ENCODE results near the gene WDR59.

WDR59 gene

DNA sequence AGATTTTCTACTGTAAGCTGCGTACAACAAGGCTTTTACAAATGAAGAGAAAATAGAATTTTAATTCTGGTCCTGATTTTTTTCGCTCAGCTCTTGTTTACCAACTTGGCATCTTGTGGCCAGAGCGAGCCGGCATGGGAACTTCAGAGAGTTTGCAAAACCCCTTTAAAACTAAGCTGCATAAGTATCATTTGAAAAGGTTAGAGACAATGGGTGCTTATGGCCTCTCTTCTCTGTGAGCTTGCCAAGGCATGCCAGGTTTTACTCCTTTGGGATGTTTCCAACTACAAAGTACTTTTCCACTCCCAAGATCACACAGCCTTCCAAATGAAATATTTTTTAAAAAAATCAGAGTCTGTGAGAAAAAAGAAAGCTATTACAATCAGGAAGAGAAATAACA lies 147.9 kb downstream of the WDR59 start:
- Mint-ChIP-seq H3K9me3 (no peaks in the 10 kb centered on the region), H3K4me3 (no peak overlapping the region), H3K27me3 (ENCODE audit: low read depth) (peaks cover 4% of the 10 kb centered on the region), H3K27ac (no peak overlapping the region), H3K4me1 (no peaks in the 10 kb centered on the region), H3K36me3 (ENCODE audit: low read depth) (no peaks in the 10 kb centered on the region)
- TF ChIP-seq, protein P1, sequence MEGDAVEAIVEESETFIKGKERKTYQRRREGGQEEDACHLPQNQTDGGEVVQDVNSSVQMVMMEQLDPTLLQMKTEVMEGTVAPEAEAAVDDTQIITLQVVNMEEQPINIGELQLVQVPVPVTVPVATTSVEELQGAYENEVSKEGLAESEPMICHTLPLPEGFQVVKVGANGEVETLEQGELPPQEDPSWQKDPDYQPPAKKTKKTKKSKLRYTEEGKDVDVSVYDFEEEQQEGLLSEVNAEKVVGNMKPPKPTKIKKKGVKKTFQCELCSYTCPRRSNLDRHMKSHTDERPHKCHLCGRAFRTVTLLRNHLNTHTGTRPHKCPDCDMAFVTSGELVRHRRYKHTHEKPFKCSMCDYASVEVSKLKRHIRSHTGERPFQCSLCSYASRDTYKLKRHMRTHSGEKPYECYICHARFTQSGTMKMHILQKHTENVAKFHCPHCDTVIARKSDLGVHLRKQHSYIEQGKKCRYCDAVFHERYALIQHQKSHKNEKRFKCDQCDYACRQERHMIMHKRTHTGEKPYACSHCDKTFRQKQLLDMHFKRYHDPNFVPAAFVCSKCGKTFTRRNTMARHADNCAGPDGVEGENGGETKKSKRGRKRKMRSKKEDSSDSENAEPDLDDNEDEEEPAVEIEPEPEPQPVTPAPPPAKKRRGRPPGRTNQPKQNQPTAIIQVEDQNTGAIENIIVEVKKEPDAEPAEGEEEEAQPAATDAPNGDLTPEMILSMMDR (IDR thresholded peaks at IDR 0.05; ENCODE audit: unreplicated experiment in 3 of 3), result no peak

DNA sequence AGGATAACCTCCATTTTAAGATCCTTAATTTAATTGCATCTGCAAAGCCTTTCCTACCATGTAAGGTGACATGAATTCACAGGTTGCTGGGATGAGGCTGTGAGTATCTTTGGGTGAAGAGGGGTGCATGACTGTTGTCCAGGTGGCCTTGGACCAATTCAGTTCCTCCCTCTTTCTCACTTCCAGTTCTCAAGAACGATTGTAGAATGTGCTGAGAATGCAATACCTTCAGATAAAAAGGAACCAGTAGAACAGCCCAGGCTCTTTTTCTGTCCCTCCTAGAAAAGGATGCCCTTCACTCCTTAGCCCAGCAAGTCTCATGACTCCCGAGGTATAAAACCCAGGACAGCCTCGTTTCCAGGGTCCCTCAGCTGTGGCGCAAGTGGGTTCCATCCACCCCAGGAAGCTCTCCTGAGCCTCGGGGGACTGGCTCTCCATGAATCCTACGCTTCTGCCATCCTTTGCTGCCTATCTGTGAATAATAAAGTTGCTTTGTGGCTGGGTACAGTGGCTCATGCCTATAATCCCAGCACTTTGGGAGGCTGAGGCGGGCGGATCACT lies 148.7 kb downstream of the WDR59 start:
- no peak overlapping the region for H3K4me3 Mint-ChIP-seq

DNA sequence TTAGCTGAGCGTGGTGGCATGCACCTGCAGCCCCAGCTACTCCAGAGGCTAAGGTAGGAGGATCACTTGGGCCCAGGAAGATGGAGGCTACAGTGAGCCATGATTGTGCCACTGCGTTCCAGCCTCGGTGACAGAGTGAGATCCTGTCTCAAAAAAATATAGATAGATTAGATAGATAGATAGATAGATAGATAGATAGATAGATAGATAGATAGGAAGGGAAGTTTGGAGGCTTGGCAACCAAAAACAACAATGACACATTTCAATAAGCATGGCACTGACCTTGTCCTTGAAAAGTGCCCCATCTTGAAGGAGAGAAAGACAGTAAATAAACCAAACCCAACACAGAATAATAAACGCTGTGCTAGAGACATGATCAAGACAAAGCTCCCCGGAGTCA lies 152.7 kb downstream of the WDR59 start:
- Mint-ChIP-seq H3K9me3 (peaks cover 15% of the 10 kb centered on the region), H3K27ac (no peak overlapping the region), H3K27me3 (ENCODE audit: low read depth) (peaks cover 4% of the 10 kb centered on the region), H3K36me3 (ENCODE audit: low read depth) (peaks cover 3% of the 10 kb centered on the region), H3K4me3 (no peak overlapping the region), H3K4me1 (no peaks in the 10 kb centered on the region)
- TF ChIP-seq, protein P1 (IDR thresholded peaks at IDR 0.05; ENCODE audit: unreplicated experiment in 3 of 3), result no peak

More for the DNA sequence above, 148.7 kb downstream of the WDR59 start:
- no peaks in the 10 kb centered on the region for H3K36me3 Mint-ChIP-seq (ENCODE audit: low read depth)
- H3K27ac Mint-ChIP-seq, result no peak overlapping the region
- TF ChIP-seq, protein P1 (IDR thresholded peaks at IDR 0.05; ENCODE audit: unreplicated experiment in 3 of 3), result no peak
- no peaks in the 10 kb centered on the region for H3K4me1 Mint-ChIP-seq
- H3K9me3 Mint-ChIP-seq, result no peaks in the 10 kb centered on the region
- H3K27me3 Mint-ChIP-seq (ENCODE audit: low read depth), result peaks cover 4% of the 10 kb centered on the region

DNA sequence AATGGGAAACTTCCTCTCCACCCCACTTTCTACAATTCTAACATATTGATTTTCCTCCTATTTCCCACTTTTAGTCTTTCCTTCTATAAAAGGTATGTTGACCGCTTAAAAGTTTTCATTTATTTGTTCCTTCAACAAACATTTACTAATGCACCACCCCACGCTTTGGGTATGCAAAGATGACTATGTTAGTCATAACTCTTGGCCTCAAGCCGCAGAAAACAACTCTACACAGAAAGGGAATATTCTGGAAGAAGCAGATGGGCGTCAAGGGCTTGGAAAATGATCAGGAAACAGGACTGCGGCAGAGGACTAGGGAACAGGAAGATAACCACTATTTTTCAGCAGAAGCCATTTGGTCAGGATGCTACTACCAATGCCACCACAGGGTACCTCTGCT lies 153.5 kb downstream of the WDR59 start:
- Mint-ChIP-seq H3K9me3 (peaks cover 15% of the 10 kb centered on the region), H3K4me3 (no peak overlapping the region), H3K27me3 (ENCODE audit: low read depth) (peaks cover 4% of the 10 kb centered on the region), H3K36me3 (ENCODE audit: low read depth) (peaks cover 3% of the 10 kb centered on the region), H3K27ac (no peak overlapping the region), H3K4me1 (no peaks in the 10 kb centered on the region)
- TF ChIP-seq, protein P1 (IDR thresholded peaks at IDR 0.05; ENCODE audit: unreplicated experiment in 3 of 3), result no peak

DNA sequence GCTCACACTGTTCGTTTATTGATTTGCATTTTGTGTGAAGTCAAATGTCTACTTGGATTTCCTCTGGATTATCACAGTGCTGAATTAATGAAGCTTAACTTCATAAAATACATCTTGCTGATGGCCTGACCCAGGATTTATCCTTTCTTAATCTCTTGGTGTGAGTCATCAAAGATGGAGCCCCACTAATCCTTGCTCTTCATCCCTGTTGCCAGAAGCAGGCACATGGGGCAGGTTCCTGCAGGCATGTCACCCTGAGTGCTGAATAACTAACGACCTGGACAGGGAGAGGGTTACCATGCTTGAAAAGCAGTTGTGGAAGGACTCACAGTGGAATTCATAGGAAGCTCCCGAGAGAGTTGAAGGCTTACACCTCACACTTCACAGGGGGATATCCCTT lies 154.3 kb downstream of the WDR59 start:
- no peaks in the 10 kb centered on the region for H3K4me1 Mint-ChIP-seq
- H3K27ac Mint-ChIP-seq, result no peak overlapping the region
- H3K36me3 Mint-ChIP-seq (ENCODE audit: low read depth), result peaks cover 3% of the 10 kb centered on the region
- H3K9me3 Mint-ChIP-seq, result peaks cover 15% of the 10 kb centered on the region
- TF ChIP-seq, protein P1 (IDR thresholded peaks at IDR 0.05; ENCODE audit: unreplicated experiment in 3 of 3), result no peak
- H3K4me3 Mint-ChIP-seq, result no peak overlapping the region
- H3K27me3 Mint-ChIP-seq (ENCODE audit: low read depth), result peaks cover 3% of the 10 kb centered on the region

DNA sequence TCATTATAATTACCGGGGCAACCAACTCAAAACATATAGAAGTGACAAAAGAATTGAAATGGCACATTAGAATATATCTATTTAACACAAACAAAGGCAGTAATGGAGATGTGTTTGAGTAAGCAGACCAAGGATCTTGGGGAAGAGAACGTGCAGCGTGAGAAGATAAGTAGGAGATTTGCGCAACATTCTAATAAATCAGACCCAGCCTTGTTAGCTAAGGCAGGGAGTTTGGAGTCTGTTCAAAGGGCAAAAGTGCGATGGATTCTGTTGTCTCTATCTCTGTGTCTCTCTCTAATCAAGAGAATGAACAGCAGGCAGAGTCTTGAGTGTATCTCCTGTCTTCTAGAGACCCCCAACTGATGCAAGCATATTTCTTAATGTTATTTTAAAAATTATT lies 155.3 kb downstream of the WDR59 start:
- Mint-ChIP-seq H3K4me3 (no peak overlapping the region), H3K4me1 (no peaks in the 10 kb centered on the region), H3K27ac (no peak overlapping the region), H3K27me3 (ENCODE audit: low read depth) (no peaks in the 10 kb centered on the region), H3K36me3 (ENCODE audit: low read depth) (peaks cover 3% of the 10 kb centered on the region), H3K9me3 (peaks cover 16% of the 10 kb centered on the region)
- TF ChIP-seq, protein P1 (IDR thresholded peaks at IDR 0.05; ENCODE audit: unreplicated experiment in 3 of 3), result no peak
